OCI-M1 (cell line): ENCODE data around the gene KRTAP10-6.
"Not testable (repeated sequence)": the region's sequence is repeated elsewhere in the genome, so short reads cannot be mapped to it uniquely, and the experiment has no call there.

Experiments
- DNase-seq: peaks from one replicate; lab custom pipeline; 2025; lab: John Stamatoyannopoulos, UW

Gene KRTAP10-6

GRCh38 chr21:44599264-44600029, 7.1 kb upstream of the KRTAP10-6 start:
- no peak for DNase-seq

GRCh38 chr21:44598061-44598460, 5.8 kb upstream of the KRTAP10-6 start:
- DNase-seq, result no peak

GRCh38 chr21:44596068-44596725, 3.9 kb upstream of the KRTAP10-6 start:
- no peak for DNase-seq

- DNase-seq, result no peak
Measured at GRCh38 chr21:44595524-44595923, 3.2 kb upstream of the KRTAP10-6 start.

GRCh38 chr21:44594406-44594916, 2.2 kb upstream of the KRTAP10-6 start:
- DNase-seq, result no peak

- peak; percentile 95 for DNase-seq
Measured at GRCh38 chr21:44593598-44594405, 1.5 kb upstream of the KRTAP10-6 start.

GRCh38 chr21:44591801-44592130, 539 bp downstream of the KRTAP10-6 start:
- DNase-seq, result not testable (repeated sequence)

GRCh38 chr21:44590897-44591800, 1.2 kb downstream of the KRTAP10-6 start:
- not testable (repeated sequence) for DNase-seq

GRCh38 chr21:44590311-44590721, 2.0 kb downstream of the KRTAP10-6 start:
- DNase-seq, result no peak

GRCh38 chr21:44589586-44590305, 2.6 kb downstream of the KRTAP10-6 start:
- no peak for DNase-seq

- no peak for DNase-seq
Measured at GRCh38 chr21:44589094-44589493, 3.2 kb downstream of the KRTAP10-6 start.

GRCh38 chr21:44585892-44586291, 6.4 kb downstream of the KRTAP10-6 start:
- DNase-seq, result no peak

GRCh38 chr21:44583800-44584147, 8.5 kb downstream of the KRTAP10-6 start:
- no peak for DNase-seq

GRCh38 chr21:44583089-44583799, 9.1 kb downstream of the KRTAP10-6 start:
- no peak for DNase-seq

GRCh38 chr21:44582055-44582454, 10.2 kb downstream of the KRTAP10-6 start:
- DNase-seq, result no peak

GRCh38 chr21:44581158-44581557, 11.1 kb downstream of the KRTAP10-6 start:
- no peak for DNase-seq

GRCh38 chr21:44580231-44580821, 12.0 kb downstream of the KRTAP10-6 start, which contains the start of gene KRTAP10-5:
KRTAP10-5 (minus strand) TSS chr21:44580604; CDS start chr21:44580578, 26 bp downstream.
- not testable (repeated sequence) for DNase-seq

- DNase-seq, result no peak
Measured at GRCh38 chr21:44579833-44580144, 12.5 kb downstream of the KRTAP10-6 start.

- DNase-seq, result no peak
Measured at GRCh38 chr21:44579056-44579832, 13.1 kb downstream of the KRTAP10-6 start.
